Epithelial cell of prostate (primary cell): Measurements from ENCODE around the gene SIK2.

ENCODE experiments used
- DNase-seq: peaks from one replicate; pipeline ENCODE4 v3.0.0-alpha.2; 2011; ENCODE audit warnings: low read depth, low spot score
- H3K27ac ChIP-seq: fragments of 450-650 bp; 2 replicates; pipeline ENCODE4 v1.5.1; 2017; ENCODE audit warnings: mild to moderate bottlenecking

The SIK2 gene

DNA sequence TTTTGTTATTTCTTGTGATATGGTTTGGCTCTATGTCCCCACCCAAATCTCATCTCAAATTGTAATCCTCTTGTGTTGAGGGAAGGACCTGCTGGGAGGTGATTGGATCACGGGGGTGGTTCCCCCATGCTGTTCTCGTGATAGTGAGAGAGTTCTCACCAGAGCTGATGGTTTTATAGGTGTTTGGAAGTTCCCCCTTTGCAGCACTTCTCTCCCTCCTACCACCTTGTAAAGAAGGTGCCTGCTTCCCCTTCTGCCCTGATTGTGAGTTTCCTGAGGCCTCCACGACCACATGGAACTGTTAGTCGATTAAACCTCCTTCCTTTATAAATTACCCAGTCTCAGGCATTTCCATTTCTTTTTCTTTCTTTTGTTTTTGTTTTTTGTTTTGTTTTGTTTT is 24.4 kb upstream of the SIK2 start:
- DNase-seq = no peak
- no peak overlapping the region for H3K27ac ChIP-seq

DNA sequence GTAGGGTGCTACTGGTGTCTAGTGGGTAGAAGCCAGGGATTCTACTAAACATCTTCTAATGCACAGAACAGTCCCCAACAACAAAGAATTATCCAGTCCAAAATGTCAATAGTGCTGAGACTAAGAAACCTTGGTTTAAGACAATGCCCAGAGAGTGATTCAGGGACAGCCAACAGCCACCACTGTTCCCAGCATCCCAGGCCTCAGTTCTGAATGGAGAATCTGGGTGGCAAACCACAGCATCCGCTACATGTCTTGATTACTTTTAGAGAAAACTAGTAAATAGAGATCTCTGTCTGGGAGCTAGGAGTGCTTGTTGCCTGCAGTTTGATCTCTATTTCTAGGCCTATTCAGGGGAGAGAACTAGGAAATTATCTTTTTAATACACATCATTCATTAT is 20.9 kb upstream of the SIK2 start:
- no peak overlapping the region for H3K27ac ChIP-seq
- DNase-seq = no peak

DNA sequence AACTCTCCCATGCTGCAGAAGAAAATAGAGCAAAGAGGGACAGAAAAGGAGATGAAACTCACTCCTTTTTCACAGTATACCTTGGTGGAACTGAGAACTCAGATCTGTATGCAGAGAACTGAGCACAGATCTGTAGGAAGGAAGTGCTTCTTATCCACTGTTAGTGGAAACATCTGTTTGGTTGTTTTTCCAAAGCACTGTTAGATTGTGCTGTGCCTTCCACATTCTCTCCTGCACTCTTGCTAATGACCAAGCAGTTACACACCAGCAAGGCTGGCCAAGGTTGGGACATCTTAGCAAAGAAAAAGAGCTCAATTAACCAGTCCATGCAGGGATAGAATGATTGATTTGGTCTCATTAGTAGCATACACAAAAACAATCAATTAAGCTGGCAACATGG is 20.1 kb upstream of the SIK2 start:
- H3K27ac ChIP-seq = no peak overlapping the region
- DNase-seq = no peak

DNA sequence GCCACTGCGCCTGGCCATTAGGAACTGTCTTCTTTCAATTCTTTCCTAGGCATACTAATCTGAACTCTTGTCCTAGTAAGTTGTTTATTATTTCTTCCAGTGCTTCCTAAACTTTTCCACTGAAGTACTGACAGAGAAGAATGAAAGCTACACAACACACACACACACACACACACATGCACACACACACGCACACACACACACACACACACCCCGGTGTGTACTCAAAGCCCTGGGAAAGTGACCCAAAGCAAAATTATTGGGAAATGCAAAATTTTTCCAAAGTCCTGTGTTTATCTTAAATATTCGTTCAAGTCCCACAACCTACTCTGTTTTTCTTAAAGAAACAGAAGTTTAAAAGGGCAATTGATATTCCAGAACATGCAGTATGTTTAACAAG is 19.4 kb upstream of the SIK2 start:
- DNase-seq = no peak
- no peak overlapping the region for H3K27ac ChIP-seq

DNA sequence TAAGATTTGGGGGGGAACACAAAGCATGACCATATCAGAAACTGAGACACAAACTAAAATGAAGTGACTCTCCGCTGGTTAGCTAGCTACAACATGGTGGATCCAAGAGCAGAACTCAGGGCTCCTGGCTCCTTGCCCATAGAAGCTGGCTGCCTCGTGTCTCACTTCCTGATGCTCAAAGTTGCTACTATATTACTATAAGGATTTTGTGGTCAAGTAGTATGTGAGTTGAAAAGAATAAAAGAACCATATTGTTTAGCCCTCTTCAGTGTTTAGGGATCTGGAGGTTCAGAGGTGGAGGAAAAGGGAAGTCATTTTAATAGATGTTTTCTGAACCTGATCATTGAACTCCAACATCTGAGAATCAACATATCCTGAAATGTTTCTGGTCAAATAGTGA is 16.9 kb upstream of the SIK2 start:
- DNase-seq = no peak
- H3K27ac ChIP-seq = no peak overlapping the region

DNA sequence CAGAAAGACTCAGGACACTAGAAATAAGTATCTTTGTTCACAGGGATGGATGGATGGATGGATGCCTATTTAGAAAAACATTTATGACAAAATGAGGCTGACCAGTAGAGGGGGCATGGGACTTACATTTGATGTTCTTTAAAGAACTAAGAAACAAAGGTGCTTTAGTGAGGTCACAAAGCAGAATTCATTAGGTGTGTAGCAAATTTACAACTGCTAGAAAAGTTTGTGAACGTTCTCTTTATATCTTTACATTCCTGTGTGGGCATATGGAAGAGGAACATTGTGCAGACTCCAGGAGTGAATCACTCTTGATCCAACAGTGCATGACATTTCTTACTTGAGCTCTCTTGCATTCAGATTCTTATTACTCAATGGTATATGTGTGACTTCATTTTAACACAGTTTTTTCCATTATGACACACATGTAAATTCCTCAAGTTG is 15.8 kb upstream of the SIK2 start:
- no peak overlapping the region for H3K27ac ChIP-seq
- no peak for DNase-seq

DNA sequence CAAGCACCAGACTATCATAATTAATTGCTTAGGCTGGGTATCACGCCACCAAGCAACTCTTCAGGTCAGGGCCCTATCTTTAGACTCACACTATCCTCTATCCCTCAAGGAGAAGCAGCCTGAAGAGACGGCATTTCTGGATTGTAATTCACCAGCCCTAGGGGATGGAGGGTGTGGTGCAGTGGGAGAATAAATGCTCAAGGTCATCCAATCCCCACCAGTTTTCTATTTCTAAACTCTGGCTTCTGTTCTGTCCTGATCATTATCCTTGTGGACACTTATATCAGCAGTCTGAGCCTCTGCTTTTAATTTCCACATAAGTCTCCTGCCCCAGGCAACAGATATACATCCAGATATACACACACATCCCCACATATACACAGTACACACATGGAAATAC is 13.1 kb upstream of the SIK2 start:
- H3K27ac ChIP-seq = no peak overlapping the region
- DNase-seq = no peak

DNA sequence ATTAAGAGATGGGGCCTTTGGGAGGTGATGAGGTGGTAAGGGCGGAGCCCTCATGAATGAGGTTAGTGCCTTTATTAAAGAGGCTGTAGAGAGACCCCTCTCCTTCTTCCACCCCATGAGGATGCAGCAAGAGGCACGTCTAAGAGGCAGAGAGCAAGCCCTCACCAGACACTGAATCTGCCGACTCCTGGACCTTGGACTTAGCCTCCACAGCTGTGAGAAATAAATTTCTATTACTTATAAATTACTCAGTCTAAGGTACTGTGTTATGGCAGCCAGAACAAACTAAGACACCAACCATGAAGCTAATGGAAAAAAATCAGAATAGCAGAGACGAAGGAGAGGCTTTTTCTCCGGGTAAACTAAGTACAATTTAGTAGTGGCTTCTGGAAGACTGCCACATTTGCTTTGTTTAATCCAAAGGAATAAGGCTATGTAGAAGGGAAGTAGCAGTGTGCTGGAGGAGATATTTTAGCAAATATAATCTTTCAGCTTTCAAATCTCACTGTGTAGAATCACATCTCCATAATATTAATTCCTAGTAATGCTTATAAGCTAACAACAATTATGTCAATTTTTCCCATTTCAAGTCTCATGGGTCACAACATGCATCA is 12.3 kb upstream of the SIK2 start:
- no peak for DNase-seq
- H3K27ac ChIP-seq = no peak overlapping the region

DNA sequence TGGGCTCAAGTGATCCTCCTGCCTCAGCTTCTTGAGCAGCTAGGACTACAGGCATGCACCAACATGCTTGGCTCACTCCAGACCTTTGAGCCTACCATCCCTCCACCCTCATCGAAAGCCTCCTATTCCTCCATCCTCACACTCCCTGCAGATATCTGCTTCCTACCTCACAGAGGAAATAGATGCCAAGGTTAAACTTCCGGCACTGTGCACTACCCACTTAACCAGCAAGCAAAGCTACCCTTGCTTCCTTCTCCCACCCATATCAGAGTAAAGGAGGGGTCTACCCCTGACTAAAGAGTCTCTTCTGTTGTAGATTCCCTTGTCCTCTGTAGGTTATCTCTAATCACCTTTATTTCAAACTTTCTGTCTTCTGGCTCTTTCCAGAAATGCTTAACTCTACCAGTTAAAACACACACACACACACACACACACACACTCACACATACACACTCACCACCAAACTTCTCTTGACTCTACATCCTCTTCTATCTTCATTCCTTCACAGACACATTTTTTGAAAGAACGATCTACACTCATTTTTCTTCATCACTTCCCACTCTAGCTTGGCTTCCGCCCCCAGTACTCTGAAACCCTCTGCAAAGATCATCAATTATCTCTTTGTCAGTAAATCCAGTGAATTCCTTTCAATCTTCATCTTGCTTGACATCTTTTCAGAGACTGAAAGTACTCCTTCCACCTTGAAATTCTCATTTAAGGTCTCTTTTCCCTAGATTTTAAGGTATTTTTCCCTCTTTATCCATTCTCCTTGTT is 10.9 kb upstream of the SIK2 start:
- DNase-seq = no peak
- no peak overlapping the region for H3K27ac ChIP-seq

DNA sequence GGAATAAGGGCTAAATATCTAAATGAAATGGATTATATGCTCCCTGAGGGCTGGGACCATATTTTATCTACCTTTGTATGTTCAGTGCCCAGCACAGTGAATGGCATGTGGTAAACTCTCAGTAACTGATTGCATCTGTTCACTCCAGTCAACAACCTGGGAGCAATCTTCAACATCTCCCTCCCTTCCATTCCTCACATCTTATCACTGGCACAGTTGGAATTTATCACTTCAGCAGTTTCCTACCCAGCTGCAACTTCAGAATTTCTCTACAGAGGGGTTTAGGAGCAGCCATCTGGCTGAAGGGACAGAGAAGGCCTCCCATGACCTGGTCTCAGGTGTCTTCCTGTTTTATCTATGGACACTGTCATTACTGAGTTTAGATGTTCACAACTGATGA is 9.8 kb upstream of the SIK2 start:
- no peak overlapping the region for H3K27ac ChIP-seq
- no peak for DNase-seq

DNA sequence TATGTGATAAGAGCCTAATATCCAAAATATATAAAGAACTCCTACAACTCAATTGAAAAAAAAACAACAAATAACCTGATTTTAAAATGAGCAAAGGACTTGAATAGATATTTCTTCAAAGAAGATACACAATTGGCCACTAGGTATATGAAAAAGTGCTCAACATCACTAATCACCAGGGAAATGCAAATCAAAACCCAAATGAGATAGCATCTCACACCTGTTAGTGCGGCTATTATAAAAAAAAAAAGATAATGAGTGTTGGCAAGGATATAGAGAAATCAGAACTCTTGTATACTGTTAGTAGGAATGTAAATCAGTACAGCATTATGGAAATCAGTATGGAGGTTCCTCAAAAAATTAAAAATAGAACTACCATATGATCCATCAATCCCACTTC is 5.9 kb upstream of the SIK2 start:
- no peak overlapping the region for H3K27ac ChIP-seq
- no peak for DNase-seq

DNA sequence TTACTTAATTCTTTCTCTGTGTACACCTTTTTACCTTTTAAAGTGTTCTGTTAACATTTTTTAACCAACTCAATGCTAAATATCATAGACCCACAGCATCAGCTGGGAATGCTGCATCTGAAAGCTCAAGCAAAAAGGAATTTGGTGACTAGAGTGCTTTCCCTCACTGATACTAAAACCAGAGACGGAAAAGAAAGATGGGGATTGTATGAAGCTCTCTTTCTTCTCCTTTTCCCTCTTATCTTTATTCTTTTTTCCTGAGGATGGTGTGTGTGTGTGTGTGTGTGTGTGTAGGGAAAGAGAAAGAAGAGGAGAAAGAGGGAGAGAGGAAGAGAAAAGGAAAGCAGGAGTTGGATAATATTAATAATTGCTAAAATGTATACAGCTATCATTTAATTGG is 4.1 kb upstream of the SIK2 start:
- DNase-seq = no peak
- H3K27ac ChIP-seq = no peak overlapping the region

DNA sequence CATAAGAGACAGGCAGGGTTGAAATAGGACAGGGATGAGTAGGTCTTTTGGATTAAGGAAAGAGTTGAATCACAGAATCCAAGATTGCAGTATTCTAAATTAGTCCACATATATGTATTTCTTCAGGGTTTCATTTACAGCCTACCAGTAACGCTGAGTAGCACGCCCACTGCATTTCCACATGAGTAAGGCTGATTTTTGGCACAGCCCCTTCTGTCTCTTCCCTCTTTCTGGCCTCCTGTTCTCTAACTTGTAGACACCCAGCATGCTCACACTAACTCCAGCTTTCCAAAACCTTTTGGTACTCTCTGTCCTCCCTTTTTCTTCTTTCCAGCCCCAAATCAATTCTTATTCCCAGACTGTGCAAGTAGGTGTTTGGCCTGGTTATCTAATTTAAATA is 3.7 kb upstream of the SIK2 start:
- no peak overlapping the region for H3K27ac ChIP-seq
- DNase-seq = no peak

DNA sequence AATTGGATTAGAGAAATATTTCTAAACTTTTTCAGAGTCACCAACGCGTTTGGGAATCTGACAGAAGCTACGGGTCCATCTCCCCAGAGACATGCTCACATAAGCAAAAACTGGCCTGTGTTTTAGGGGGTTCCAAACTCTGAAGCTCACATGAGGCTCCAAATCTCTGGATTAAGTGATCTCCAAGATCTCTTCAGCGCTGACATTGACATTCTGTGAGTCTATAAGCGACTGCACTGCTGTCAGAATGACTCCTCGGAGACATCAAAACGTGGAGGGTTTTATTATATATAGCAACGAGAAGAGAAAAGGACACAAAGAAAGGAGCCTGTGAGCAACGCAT is 642 bp upstream of the SIK2 start:
- H3K27ac ChIP-seq = peak overlapping the region; percentile 68
- DNase-seq = no peak

DNA sequence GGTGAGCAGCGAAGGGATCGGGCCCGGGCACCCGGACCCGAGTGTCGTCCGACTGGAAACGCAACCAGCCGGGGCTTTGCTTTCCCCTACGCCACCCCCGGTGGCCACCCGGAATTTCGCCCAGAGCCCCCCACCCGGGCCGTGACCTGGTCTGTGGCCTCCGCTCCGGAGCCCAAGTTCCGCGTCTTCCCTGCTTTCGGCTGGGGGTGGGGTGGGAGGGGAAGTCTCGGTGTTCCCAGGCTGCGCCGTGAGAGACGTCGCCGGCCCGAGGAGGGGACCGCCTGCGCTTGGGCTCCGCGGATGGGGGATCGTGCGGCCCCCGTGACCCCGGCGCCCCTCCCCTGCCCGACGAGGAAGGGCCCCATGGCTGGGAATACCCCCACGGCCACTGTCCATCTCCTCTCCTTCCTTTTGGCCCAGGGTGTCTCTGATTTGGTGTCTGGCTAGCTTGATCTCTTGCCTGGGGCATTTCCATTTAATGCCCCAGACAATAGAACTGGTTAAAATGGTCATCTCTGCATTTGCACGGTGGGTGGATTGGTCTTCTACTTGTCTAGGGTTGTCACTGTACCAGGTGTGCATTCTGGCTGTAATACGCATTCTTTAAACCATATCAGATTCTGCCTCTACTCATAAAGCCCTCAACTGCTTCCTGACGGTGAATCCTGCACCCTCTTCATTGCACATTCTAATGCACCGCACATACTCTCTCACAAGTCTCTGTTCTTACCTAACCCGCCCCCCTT is 789 bp downstream of the SIK2 start:
- DNase-seq = no peak
- H3K27ac ChIP-seq = peak overlapping the region; percentile 68

DNA sequence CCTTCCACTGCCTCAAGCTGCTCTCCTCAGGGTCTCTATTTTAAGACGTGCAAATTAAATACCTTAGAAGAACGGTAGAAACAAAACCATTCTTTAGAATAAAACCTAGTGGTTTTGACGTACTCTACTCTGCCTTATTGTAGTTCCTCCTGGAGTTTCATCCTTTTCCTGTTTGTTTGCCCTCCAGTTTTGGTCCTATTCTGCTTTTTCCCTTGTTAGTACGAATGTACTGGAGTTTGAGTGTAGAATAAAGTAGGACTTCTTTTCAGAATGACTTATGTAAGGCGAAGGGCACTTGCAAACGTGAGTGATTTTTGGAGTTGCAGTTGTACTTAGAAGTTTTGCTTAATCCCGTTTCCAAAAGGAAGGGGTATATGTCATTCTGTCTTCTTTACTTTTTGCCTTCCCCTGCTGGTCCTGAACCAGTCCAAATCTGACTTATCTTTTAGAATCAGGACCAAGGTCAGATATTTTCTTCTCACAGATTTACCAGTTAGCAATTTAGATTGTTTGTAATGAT is 1.4 kb downstream of the SIK2 start:
- H3K27ac ChIP-seq = peak overlapping the region; percentile 68
- no peak for DNase-seq

DNA sequence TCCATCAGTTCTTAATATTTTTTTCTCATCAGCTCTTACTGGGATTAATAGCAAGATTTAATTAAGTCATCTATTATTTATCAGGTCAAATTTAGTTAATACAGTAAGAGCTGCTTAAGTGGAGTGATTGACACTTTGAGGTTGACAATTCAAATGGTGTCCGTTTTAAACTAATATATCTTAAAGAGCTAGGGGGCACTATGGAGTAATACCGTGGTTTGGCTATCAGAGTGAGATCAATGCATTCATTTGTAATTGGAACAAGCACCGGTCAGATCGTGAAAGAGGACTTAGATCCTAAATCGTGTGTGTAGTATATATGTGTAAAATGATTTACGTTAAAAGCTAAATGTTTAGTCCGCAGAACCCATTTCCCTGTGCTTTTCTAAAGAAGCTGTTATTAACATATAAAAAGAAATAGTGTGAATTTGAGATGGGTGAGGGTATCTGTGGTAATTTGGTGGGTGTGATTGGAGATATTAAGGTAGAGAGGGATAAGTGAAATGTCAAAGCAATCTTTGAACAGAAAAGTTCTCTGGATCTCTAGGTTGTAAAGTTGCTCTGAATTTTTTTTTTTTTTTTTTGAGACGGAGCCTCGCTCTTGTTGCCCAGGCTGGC is 2.3 kb downstream of the SIK2 start:
- no peak overlapping the region for H3K27ac ChIP-seq

DNA sequence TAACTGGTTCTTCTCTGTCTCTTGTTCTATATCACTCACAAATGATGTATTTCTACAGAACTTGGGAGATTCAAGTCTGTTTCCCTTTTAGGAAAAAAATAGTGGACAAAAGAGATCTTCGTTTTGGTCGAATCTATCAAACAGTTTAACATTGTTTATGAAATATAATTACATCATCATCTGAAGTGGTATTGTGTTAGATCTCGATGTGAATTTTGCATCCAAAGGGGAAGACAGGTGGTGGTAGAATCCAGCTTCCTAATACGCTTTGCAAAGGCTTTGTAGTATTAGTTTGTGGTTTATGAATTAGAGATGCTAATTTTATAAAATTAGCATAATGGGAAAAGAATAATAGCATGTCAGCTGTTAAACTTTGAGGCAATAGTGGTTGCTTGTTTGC is 3.4 kb downstream of the SIK2 start:
- no peak for DNase-seq
- H3K27ac ChIP-seq = no peak overlapping the region

More for the DNA sequence above, 2.3 kb downstream of the SIK2 start:
- no peak for DNase-seq

DNA sequence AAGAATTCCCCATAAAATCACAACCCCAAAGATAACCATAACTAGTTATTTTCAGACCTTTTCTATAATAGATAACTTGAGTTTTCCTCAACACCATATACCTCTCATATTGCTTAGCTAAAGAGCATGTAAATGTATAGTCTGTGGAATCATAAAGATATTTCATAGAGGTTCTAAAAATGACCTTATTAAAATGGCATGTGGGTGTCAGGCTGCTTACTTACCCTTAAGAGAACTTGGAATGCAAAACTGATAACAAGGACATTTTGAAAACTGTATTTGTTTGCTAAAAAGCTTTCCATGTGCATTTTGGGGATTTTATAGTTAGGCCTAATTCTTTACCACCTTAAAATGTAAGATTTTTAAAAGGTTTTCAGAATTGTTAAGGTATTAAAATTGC is 4.7 kb downstream of the SIK2 start:
- no peak for DNase-seq
- no peak overlapping the region for H3K27ac ChIP-seq

DNA sequence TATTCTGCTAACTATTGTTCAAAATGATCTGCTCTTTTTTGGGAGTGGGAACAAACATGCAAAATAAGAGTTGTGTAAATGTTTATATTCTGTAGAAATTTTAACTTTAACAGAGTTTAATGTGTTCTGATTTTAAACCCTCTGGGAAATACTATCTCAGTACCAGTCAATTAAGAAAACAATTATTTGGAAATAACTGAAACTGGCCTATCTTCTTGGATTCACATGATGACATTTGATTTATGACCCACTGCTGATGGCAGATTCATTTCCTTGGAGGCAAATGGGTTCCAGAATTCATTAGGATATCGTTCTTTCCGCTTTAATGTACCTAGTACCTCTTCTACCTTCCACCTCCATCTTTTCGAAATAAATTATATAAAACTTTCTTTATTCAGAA is 5.5 kb downstream of the SIK2 start:
- DNase-seq = no peak
- H3K27ac ChIP-seq = no peak overlapping the region

DNA sequence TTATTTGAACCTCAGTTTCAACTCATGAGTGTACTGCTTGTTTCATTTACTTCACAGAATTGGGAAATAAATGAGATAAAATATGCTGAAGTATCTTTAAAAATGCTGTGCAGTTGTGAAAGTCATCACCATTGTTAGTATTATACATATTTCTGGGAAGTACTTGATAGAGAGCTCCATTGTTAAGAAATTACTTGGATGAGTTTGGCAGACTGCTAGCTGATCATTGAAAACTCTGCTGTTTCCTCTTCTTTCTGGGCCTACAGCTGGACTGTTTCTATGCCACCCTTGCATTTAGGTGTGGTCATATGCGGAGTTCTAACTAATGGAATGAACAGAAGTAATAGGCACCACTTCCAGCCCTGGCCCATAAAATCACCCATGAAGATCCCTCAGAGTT is 10.0 kb downstream of the SIK2 start:
- no peak for DNase-seq

More for the DNA sequence above, 10.0 kb downstream of the SIK2 start:
- H3K27ac ChIP-seq = no peak overlapping the region
